A549 (cell line): ENCODE measurements around the gene DIS3. TPM values are rescaled to one million over a fixed set of nuclear protein-coding genes. Genes with fewer than 3 reads are reported as not detected.
A peak's percentile ranks its signal among the peaks of the same experiment; 100 is the strongest.

Experiments
- ATAC-seq, 2 experiments: fragments of 200-7000 bp in 1 of 2; fragments of >200 bp in 1 of 2; cut with Nextera tagmentation in 1 of 2; cut with Tn5 transposase in 1 of 2; 3 replicates each; pipeline versions ENCODE4 v1.8.0 to v1.9.1; 2018 to 2020; ENCODE audit warnings: mild to moderate bottlenecking in 1 of 2, moderate library complexity in 1 of 2
- CTCF ChIA-PET: fragments of 300-600 bp; sonication (Branson Sonifier 250); formaldehyde crosslinking; extraction: SDS; loops from one replicate; lab custom pipeline; 2021; ENCODE audit warnings: antibody characterized with exemption, inconsistent platforms; lab: Yijun Ruan, JAX
- POLR2A ChIA-PET: fragments of 350-600 bp; formaldehyde crosslinking; extraction: SDS; loops from one replicate; lab custom pipeline; 2021; ENCODE audit warnings: antibody characterized with exemption, inconsistent platforms; lab: Yijun Ruan, JAX
- DNase-seq, 2 experiments: peaks; one replicate each; pipeline versions ENCODE4 v3.0.0 to v3.0.0-alpha.2; 2011 to 2016; ENCODE audit warnings: low read depth in 1 of 2, low spot score in 1 of 2
- FAIRE-seq: peaks from 2 replicates; lab custom pipeline; 2011; peaks lifted over from hg19 to GRCh38; lab: Jason Lieb, UNC
- H3K27ac ChIP-seq, 2 experiments: fragments of >200 bp; sonication (Bioruptor Twin); formaldehyde crosslinking; 3 replicates each; pipeline ENCODE4 v1.5.1; 2016 to 2017
- H3K4me1 ChIP-seq: fragments of >200 bp; sonication (Bioruptor Twin); formaldehyde crosslinking; 3 replicates; pipeline ENCODE4 v1.6.1; 2016
- H3K4me2 ChIP-seq: fragments of >200 bp; sonication (Bioruptor Twin); formaldehyde crosslinking; 3 replicates; pipeline ENCODE4 v1.6.1; 2016
- H3K4me3 ChIP-seq: fragments of >200 bp; sonication (Bioruptor Twin); formaldehyde crosslinking; 3 replicates; pipeline ENCODE4 v1.5.1; 2016
- H3K9me3 ChIP-seq: fragments of >200 bp; sonication (Bioruptor Twin); formaldehyde crosslinking; 3 replicates; pipeline ENCODE4 v1.6.1; 2016
- CEBPB ChIP-seq, 2 experiments: fragments of >200 bp in 1 of 2; sonication (Bioruptor Twin) in 1 of 2; formaldehyde crosslinking in 1 of 2; IDR thresholded peaks; 2 replicates each; pipeline ENCODE4 v1.6.1; 2012 to 2016
- CHD2 ChIP-seq: fragments of 150-350 bp; IDR thresholded peaks from 2 replicates; pipeline ENCODE4 v1.6.1; 2014; ENCODE audit warnings: low read length; ENCODE audit not compliant: partially characterized antibody
- ESRRA ChIP-seq: fragments of 150-350 bp; IDR thresholded peaks from 2 replicates; pipeline ENCODE4 v1.6.1; 2014; ENCODE audit warnings: mild to moderate bottlenecking, low read length, borderline replicate concordance
- FOSL2 ChIP-seq, 2 experiments: fragments of 450-650 bp in 1 of 2; fragments of >200 bp in 1 of 2; sonication (Bioruptor Twin) in 1 of 2; formaldehyde crosslinking; IDR thresholded peaks; 2 replicates each; pipeline versions ENCODE4 v1.5.0 to v1.6.1; 2016 to 2020; ENCODE audit warnings: mild to moderate bottlenecking in 1 of 2, moderate library complexity in 1 of 2
- GATA3 ChIP-seq: IDR thresholded peaks from 2 replicates; pipeline ENCODE4 v1.6.1; 2012; ENCODE audit warnings: borderline replicate concordance
- HOXB13 ChIP-seq: fragments of 250-450 bp; sonication (Bioruptor Pico); IDR thresholded peaks from 2 replicates; pipeline ENCODE4 v1.5.0; 2020; ENCODE audit warnings: low read depth, mild to moderate bottlenecking, moderate library complexity
- JUN ChIP-seq, 2 experiments: fragments of >200 bp; sonication (Bioruptor Twin); formaldehyde crosslinking; IDR thresholded peaks; 2 replicates in 1 of 2; 3 replicates in 1 of 2; pipeline ENCODE4 v1.6.1; 2016 to 2017
- KDM1A ChIP-seq: fragments of 200-600 bp; sonication (generic); IDR thresholded peaks from 2 replicates; pipeline ENCODE4 v1.6.1; 2016; ENCODE audit warnings: low read depth, mild to moderate bottlenecking
- KDM5A ChIP-seq: fragments of 200-600 bp; sonication (generic); IDR thresholded peaks from 2 replicates; pipeline ENCODE4 v1.6.1; 2016; ENCODE audit warnings: antibody characterized with exemption, mild to moderate bottlenecking
- MYC ChIP-seq: IDR thresholded peaks from 2 replicates; pipeline ENCODE4 v1.6.1; 2012; ENCODE audit warnings: mild to moderate bottlenecking, inconsistent platforms, low read length, improper control_type of control experiment, borderline replicate concordance
- NR3C1 ChIP-seq: fragments of >200 bp; sonication (Bioruptor Twin); formaldehyde crosslinking; IDR thresholded peaks from 3 replicates; pipeline ENCODE4 v1.6.1; 2017
- PHF8 ChIP-seq: fragments of 200-600 bp; sonication (generic); IDR thresholded peaks from 2 replicates; pipeline ENCODE4 v1.6.1; 2016; ENCODE audit warnings: low read depth, mild to moderate bottlenecking, antibody characterized with exemption, moderate library complexity, borderline replicate concordance
- POLR2A ChIP-seq: IDR thresholded peaks from 2 replicates; pipeline ENCODE4 v1.6.1; 2012; ENCODE audit warnings: mild to moderate bottlenecking, low read length
- RAD21 ChIP-seq, 2 experiments: fragments of >200 bp in 1 of 2; sonication (Bioruptor Twin) in 1 of 2; formaldehyde crosslinking in 1 of 2; IDR thresholded peaks in 1 of 2; conservative IDR thresholded peaks in 1 of 2; 2 replicates in 1 of 2; 3 replicates in 1 of 2; pipeline ENCODE4 v1.6.1; 2012 to 2018; ENCODE audit warnings: inconsistent platforms in 1 of 2
- RARB ChIP-seq: fragments of 250-450 bp; sonication (Bioruptor Pico); IDR thresholded peaks from 2 replicates; pipeline ENCODE4 v1.8.0; 2021; ENCODE audit warnings: mild to moderate bottlenecking, moderate library complexity
- RFX5 ChIP-seq: fragments of 450-650 bp; IDR thresholded peaks from 2 replicates; pipeline ENCODE4 v1.7.1; 2014; ENCODE audit warnings: antibody characterized with exemption, mild to moderate bottlenecking, moderate library complexity
- whole genome bisulfite sequencing: methylation state at CpG from one replicate; pipeline ENCODE4 v1.1.6; 2017; ENCODE audit errors: missing lambda C conversion rate; 5-methylcytosine and 5-hydroxymethylcytosine counted together
- polyA minus RNA-seq: library from RNA; depleted of rRNA, polyadenylated mRNA; stranded (reverse); fragments of >200 nt; gene quantifications from 2 replicates; pipeline ENCODE4 v1.2.3, GENCODE V29; 2011; rRNA and poly(A)+ RNA removed
- polyA plus RNA-seq, 4 experiments: library from polyadenylated mRNA; depleted of rRNA in 3 of 4; stranded (reverse); fragments of >200 nt; fragmentation: RNase III in 1 of 4; extraction: RNeasy Plus Mini Kit Qiagen cat#74134 plus additional on column Dnase treatment in 1 of 4; gene quantifications; 2 replicates in 3 of 4; 3 replicates in 1 of 4; pipeline ENCODE4 v1.2.3, GENCODE V29; 2011 to 2017
- TF ChIP-seq, protein P1 (sequence below): IDR thresholded peaks from 2 replicates; pipeline ENCODE4 v1.6.1; 2012
- TF ChIP-seq, protein P2 (sequence below): fragments of >200 bp; sonication (Bioruptor Twin); formaldehyde crosslinking; IDR thresholded peaks from 3 replicates; pipeline ENCODE4 v1.6.1; 2016
- TF ChIP-seq, protein P3 (sequence below): fragments of 200-600 bp; sonication (generic); IDR thresholded peaks from 2 replicates; pipeline ENCODE4 v1.6.1; 2016; ENCODE audit warnings: antibody characterized with exemption, mild to moderate bottlenecking, moderate library complexity
- TF ChIP-seq, protein P4 (sequence below): fragments of 250-450 bp; sonication (Bioruptor Pico); IDR thresholded peaks from 2 replicates; pipeline ENCODE4 v1.5.0; 2021; ENCODE audit warnings: mild to moderate bottlenecking, moderate library complexity, borderline replicate concordance

Gene DIS3, protein sequence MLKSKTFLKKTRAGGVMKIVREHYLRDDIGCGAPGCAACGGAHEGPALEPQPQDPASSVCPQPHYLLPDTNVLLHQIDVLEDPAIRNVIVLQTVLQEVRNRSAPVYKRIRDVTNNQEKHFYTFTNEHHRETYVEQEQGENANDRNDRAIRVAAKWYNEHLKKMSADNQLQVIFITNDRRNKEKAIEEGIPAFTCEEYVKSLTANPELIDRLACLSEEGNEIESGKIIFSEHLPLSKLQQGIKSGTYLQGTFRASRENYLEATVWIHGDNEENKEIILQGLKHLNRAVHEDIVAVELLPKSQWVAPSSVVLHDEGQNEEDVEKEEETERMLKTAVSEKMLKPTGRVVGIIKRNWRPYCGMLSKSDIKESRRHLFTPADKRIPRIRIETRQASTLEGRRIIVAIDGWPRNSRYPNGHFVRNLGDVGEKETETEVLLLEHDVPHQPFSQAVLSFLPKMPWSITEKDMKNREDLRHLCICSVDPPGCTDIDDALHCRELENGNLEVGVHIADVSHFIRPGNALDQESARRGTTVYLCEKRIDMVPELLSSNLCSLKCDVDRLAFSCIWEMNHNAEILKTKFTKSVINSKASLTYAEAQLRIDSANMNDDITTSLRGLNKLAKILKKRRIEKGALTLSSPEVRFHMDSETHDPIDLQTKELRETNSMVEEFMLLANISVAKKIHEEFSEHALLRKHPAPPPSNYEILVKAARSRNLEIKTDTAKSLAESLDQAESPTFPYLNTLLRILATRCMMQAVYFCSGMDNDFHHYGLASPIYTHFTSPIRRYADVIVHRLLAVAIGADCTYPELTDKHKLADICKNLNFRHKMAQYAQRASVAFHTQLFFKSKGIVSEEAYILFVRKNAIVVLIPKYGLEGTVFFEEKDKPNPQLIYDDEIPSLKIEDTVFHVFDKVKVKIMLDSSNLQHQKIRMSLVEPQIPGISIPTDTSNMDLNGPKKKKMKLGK
- polyA plus RNA-seq (2011; rRNA removed) (27.9 and 32.8 TPM in 2 replicates), polyA plus RNA-seq (2017; fragmentation: RNase III; extraction: RNeasy Plus Mini Kit Qiagen cat#74134 plus additional on column Dnase treatment) (17.6 to 20.0 TPM (median 19.9 TPM) in 3 replicates), polyA minus RNA-seq (11.4 and 12.0 TPM in 2 replicates)
- polyA plus RNA-seq (2012; cell fraction: cytosol; rRNA removed): 8.2 and 9.8 TPM in 2 replicates
- polyA plus RNA-seq (2012; cell fraction: nucleus; rRNA removed): 10.9 and 19.0 TPM in 2 replicates

DNA sequence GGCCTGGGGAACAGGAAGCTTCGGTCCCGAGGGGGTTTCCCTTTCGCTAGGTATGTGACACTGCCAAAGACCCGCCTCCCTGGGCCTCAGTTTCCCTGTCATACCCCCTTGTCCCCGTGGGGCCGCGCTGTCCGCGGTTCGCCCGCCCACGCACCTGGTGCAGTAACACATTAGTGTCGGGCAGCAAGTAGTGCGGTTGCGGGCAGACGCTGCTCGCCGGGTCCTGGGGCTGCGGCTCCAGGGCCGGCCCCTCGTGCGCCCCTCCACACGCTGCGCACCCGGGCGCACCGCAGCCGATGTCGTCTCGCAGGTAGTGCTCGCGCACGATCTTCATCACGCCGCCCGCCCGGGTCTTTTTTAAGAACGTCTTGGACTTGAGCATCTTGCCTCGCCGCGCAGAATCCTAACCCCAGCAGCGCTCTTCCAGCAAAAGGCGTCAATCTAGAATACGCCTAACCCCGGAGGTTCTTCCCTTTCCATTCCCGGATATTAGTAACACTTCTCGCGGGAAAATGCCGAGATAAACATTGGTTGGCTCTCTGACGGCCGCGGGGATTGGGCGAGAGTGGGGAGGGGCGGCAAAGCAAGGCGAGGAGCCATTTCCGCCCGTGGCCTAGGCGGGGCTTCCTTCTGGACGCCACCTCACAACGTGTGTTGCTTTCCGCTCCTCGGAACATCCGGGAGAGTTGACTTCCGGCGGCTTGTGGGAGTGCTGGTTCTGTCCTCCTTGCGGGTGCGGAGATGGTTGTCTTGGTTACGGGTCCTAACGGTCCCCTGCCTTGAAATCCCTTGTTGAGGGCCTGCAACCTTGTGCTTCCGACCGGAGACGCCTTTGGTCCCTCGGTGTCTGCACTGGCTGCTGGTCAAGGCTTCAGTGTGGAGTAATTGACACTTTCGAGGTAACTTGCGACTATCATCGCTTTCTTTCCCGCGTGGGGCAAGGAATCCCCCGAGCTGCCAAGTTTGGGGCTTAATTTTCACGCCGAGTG lies at the start of gene DIS3, which contains the start of gene PIBF1:
DIS3 (minus strand) TSS at position 450 of the 989 bp plus-strand sequence; CDS start at position 382, 68 bp downstream.
PIBF1 (plus strand) TSS at position 683 of the 989 bp plus-strand sequence. CDS start 1,337 bp downstream, outside the sequence.
- POLR2A ChIA-PET: interaction anchor here (0.8 kb wide), 1 partner anchor 277 kb away, joined by 3 read pairs; the partner anchor contains the start of gene KLF5
- CTCF ChIA-PET: no interaction called here

More for the DNA sequence above, at the start of gene DIS3, which contains the start of gene PIBF1:
- under 1% methylated on average over 34 of the region's 81 CpGs for WGBS
- peak within 1 kb of the TSS; percentile 84 to 92 for H3K27ac ChIP-seq
- H3K9me3 ChIP-seq: no peaks in the 10 kb centered on the region
- peak; percentile 99 for ATAC-seq
- peak; percentile 46 for FAIRE-seq
- peak; percentile 86 to 97 for DNase-seq
- TF ChIP-seq GATA3: peak; percentile 16; the same call in 1 of the 2 replicates
- TF ChIP-seq MYC: peak; percentile 49; the same call in 1 of the 2 replicates
- TF ChIP-seq CEBPB (IDR thresholded peaks at IDR 0.05): no peak
- TF ChIP-seq FOSL2 (IDR thresholded peaks at IDR 0.05): no peak
- no peak for TF ChIP-seq FOSL2 (CRISPR knock-in tag; IDR thresholded peaks at IDR 0.05)
- TF ChIP-seq, protein P1, sequence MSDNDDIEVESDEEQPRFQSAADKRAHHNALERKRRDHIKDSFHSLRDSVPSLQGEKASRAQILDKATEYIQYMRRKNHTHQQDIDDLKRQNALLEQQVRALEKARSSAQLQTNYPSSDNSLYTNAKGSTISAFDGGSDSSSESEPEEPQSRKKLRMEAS: peak; percentile 57; the same call in 1 of the 2 replicates
- peak; percentile 78 for TF ChIP-seq CHD2
- TF ChIP-seq, protein P2, sequence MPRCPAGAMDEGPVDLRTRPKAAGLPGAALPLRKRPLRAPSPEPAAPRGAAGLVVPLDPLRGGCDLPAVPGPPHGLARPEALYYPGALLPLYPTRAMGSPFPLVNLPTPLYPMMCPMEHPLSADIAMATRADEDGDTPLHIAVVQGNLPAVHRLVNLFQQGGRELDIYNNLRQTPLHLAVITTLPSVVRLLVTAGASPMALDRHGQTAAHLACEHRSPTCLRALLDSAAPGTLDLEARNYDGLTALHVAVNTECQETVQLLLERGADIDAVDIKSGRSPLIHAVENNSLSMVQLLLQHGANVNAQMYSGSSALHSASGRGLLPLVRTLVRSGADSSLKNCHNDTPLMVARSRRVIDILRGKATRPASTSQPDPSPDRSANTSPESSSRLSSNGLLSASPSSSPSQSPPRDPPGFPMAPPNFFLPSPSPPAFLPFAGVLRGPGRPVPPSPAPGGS: peak; percentile 73; the same call in 1 of the 3 replicates
- TF ChIP-seq, protein P3, sequence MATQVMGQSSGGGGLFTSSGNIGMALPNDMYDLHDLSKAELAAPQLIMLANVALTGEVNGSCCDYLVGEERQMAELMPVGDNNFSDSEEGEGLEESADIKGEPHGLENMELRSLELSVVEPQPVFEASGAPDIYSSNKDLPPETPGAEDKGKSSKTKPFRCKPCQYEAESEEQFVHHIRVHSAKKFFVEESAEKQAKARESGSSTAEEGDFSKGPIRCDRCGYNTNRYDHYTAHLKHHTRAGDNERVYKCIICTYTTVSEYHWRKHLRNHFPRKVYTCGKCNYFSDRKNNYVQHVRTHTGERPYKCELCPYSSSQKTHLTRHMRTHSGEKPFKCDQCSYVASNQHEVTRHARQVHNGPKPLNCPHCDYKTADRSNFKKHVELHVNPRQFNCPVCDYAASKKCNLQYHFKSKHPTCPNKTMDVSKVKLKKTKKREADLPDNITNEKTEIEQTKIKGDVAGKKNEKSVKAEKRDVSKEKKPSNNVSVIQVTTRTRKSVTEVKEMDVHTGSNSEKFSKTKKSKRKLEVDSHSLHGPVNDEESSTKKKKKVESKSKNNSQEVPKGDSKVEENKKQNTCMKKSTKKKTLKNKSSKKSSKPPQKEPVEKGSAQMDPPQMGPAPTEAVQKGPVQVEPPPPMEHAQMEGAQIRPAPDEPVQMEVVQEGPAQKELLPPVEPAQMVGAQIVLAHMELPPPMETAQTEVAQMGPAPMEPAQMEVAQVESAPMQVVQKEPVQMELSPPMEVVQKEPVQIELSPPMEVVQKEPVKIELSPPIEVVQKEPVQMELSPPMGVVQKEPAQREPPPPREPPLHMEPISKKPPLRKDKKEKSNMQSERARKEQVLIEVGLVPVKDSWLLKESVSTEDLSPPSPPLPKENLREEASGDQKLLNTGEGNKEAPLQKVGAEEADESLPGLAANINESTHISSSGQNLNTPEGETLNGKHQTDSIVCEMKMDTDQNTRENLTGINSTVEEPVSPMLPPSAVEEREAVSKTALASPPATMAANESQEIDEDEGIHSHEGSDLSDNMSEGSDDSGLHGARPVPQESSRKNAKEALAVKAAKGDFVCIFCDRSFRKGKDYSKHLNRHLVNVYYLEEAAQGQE: peak; percentile 69
- TF ChIP-seq KDM1A: no peak
- TF ChIP-seq HOXB13: no peak
- no peak for TF ChIP-seq ESRRA
- TF ChIP-seq KDM5A: peak; percentile 72
- peak; percentile 46 to 67; a peak in 2 of 5 replicates for TF ChIP-seq JUN (IDR thresholded peaks at IDR 0.05)
- TF ChIP-seq NR3C1: no peak
- no peak for TF ChIP-seq RARB
- TF ChIP-seq, protein P4, sequence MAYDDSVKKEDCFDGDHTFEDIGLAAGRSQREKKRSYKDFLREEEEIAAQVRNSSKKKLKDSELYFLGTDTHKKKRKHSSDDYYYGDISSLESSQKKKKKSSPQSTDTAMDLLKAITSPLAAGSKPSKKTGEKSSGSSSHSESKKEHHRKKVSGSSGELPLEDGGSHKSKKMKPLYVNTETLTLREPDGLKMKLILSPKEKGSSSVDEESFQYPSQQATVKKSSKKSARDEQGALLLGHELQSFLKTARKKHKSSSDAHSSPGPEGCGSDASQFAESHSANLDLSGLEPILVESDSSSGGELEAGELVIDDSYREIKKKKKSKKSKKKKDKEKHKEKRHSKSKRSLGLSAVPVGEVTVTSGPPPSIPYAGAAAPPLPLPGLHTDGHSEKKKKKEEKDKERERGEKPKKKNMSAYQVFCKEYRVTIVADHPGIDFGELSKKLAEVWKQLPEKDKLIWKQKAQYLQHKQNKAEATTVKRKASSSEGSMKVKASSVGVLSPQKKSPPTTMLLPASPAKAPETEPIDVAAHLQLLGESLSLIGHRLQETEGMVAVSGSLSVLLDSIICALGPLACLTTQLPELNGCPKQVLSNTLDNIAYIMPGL (CRISPR knock-in tag): no peak
- peak; percentile 46; the same call in 1 of the 2 replicates for TF ChIP-seq POLR2A
- TF ChIP-seq RFX5: no peak
- TF ChIP-seq RAD21 (conservative IDR thresholded peaks at IDR 0.05 in 1 of 2, IDR thresholded peaks at IDR 0.05 in 1 of 2): no peak
- TF ChIP-seq PHF8: peak; percentile 54; the same call in 1 of the 2 replicates
- TF ChIP-seq, all 56 proteins: peak for 10
- H3K4me3 ChIP-seq: peak within 1 kb of the TSS; percentile 78
- peak within 1 kb of the TSS; percentile 92 for H3K4me2 ChIP-seq
- H3K4me1 ChIP-seq: peaks cover 21% of the 10 kb centered on the region; the same call in 2 of the 3 replicates
